ENCODE data around the gene PRIMPOL. TPM values are rescaled to one million over a fixed set of nuclear protein-coding genes. Genes with fewer than 3 reads are reported as not detected.

PRIMPOL gene
- total and polyA plus RNA-seq, 8 donors: 11.5 to 88.8 (median 22.3) TPM

- Histone ChIP-seq H3K4me3 (no peak overlapping the region), H3K27ac (no peak overlapping the region), H3K27me3 (no peaks in the 10 kb centered on the region), H3K4me1 (peaks cover 0 to 8% (median 4%) of the 10 kb centered on the region in 4 donors), H3K9me3 (no peaks in the 10 kb centered on the region), H3K36me3 (peaks cover 0 to 63% (median 42%) of the 10 kb centered on the region in 4 donors)
- 74 to 89% (median 81%) methylated on average over 1 of the region's 1 CpG for WGBS, 5 donors
- TF ChIP-seq CTCF (IDR thresholded peaks at IDR 0.05): no peak
- no peak for TF ChIP-seq POLR2A (IDR thresholded peaks at IDR 0.05)
- no peak for TF ChIP-seq EP300 (IDR thresholded peaks at IDR 0.05)
- no peak for TF ChIP-seq POLR2AphosphoS5 (IDR thresholded peaks at IDR 0.05)
- intact Hi-C loops (cut with DNase I; ENCODE audit: low total_unique reads): no loop called here
- no peak for DNase-seq
Measured at GRCh38 chr4:184662236-184662635, 12.7 kb downstream of the PRIMPOL start.

GRCh38 chr4:184664445-184665210 is 15.1 kb downstream of the PRIMPOL start:
- Histone ChIP-seq H3K4me3 (no peak overlapping the region), H3K4me1 (peaks cover 3 to 23% (median 14%) of the 10 kb centered on the region in 4 donors), H3K27me3 (no peaks in the 10 kb centered on the region), H3K27ac (no peak overlapping the region), H3K36me3 (peaks cover 7 to 67% (median 49%) of the 10 kb centered on the region in 4 donors), H3K9me3 (no peaks in the 10 kb centered on the region)
- TF ChIP-seq POLR2AphosphoS5 (IDR thresholded peaks at IDR 0.05) (no peak), POLR2A (IDR thresholded peaks at IDR 0.05) (no peak), CTCF (IDR thresholded peaks at IDR 0.05) (no peak), EP300 (IDR thresholded peaks at IDR 0.05) (no peak)
- 69 to 73% (median 71%) methylated on average over 6 of the region's 6 CpGs for WGBS, 5 donors
- DNase-seq: peak in 1 of 2 donors; percentile 26
- intact Hi-C loops (cut with DNase I; ENCODE audit: low total_unique reads): no loop called here

GRCh38 chr4:184666670-184667069 is 17.1 kb downstream of the PRIMPOL start:
- peak overlapping the region; percentile 72 to 90 (median 75) for H3K27ac ChIP-seq
- H3K4me3 ChIP-seq: no peak overlapping the region
- no peaks in the 10 kb centered on the region for H3K9me3 ChIP-seq
- peaks cover 7 to 62% (median 33%) of the 10 kb centered on the region in 4 donors for H3K36me3 ChIP-seq
- WGBS, 5 donors: 28 to 58% (median 37%) methylated on average over 6 of the region's 6 CpGs
- intact Hi-C loops (cut with DNase I; ENCODE audit: low total_unique reads): no loop called here
- DNase-seq: peak; percentile 40 to 48
- peak in 2 of 3 donors; percentile 36 to 58 for TF ChIP-seq POLR2AphosphoS5 (IDR thresholded peaks at IDR 0.05)
- TF ChIP-seq EP300 (IDR thresholded peaks at IDR 0.05): no peak
- TF ChIP-seq CTCF (IDR thresholded peaks at IDR 0.05): no peak
- TF ChIP-seq POLR2A (IDR thresholded peaks at IDR 0.05): no peak
- H3K4me1 ChIP-seq: peaks cover 3 to 31% (median 17%) of the 10 kb centered on the region in 4 donors
- H3K27me3 ChIP-seq: no peaks in the 10 kb centered on the region

- Histone ChIP-seq H3K27ac (peak overlapping the region in 4 of 5 donors; percentile 42 to 75 (median 60)), H3K4me3 (no peak overlapping the region), H3K4me1 (peaks cover 3 to 31% (median 17%) of the 10 kb centered on the region in 4 donors), H3K36me3 (peaks cover 12 to 74% (median 46%) of the 10 kb centered on the region in 4 donors), H3K9me3 (no peaks in the 10 kb centered on the region), H3K27me3 (no peaks in the 10 kb centered on the region)
- 90 to 96% (median 93%) methylated on average over 9 of the region's 9 CpGs for WGBS, 5 donors
- no peak for DNase-seq
- intact Hi-C loops (cut with DNase I; ENCODE audit: low total_unique reads): no loop called here
- TF ChIP-seq POLR2A (IDR thresholded peaks at IDR 0.05) (no peak), CTCF (IDR thresholded peaks at IDR 0.05) (no peak), POLR2AphosphoS5 (IDR thresholded peaks at IDR 0.05) (no peak), EP300 (IDR thresholded peaks at IDR 0.05) (no peak)
Measured at GRCh38 chr4:184668096-184668495, 18.6 kb downstream of the PRIMPOL start.

Data from stomach (tissue), 9 donors.